ENCODE results near the gene ZBTB16. TPM values are rescaled to one million over a fixed set of nuclear protein-coding genes. Genes with fewer than 3 reads are reported as not detected.

The ZBTB16 gene
- total and polyA plus RNA-seq, 2 of the 4 experiments (the other 2 are of a cell fraction): not detected

GRCh38 chr11:114031967-114032320 lies 27.6 kb upstream of the ZBTB16 start:
- dilution Hi-C loops (cut with HindIII; ENCODE audit: low sequenced_read_pairs, unreplicated experiment): no loop called here
- ChIA-PET POLR2A (ENCODE audit: unreplicated experiment) (no interaction called here), CTCF (no interaction called here)
- Histone ChIP-seq H4K8ac (ENCODE audit: low read depth in 2 of 2, low read length in 2 of 2) (no peak overlapping the region), H3K4me3 (ENCODE audit: insufficient read depth, low read depth, low read length) (no peak overlapping the region), H2BK120ac (ENCODE audit: low read depth, low read length) (no peak overlapping the region), H3K9me3 (ENCODE audit: control insufficient read depth, insufficient read depth, low read length) (no peaks in the 10 kb centered on the region), H3K9me1 (ENCODE audit: insufficient read depth, low read length) (no peaks in the 10 kb centered on the region), H2AK9ac (replicated peaks; ENCODE audit: low read depth, low read length, poor library complexity) (no peak overlapping the region), H3K27ac (ENCODE audit: insufficient read depth, low read length) (no peak overlapping the region), H2AFZ (replicated peaks; ENCODE audit: low read length, poor library complexity) (no peak overlapping the region), H3K23ac (ENCODE audit: low read depth, low read length) (no peak overlapping the region), H3K9ac (ENCODE audit: low read depth, low read length) (no peak overlapping the region), H3K56ac (ENCODE audit: extremely low read depth, insufficient read depth, low read length) (no peak overlapping the region), H4K91ac (ENCODE audit: insufficient read depth, low read depth, low read length) (no peak overlapping the region), H2BK20ac (ENCODE audit: low read depth, low read length) (no peak overlapping the region), H3K36me3 (ENCODE audit: control insufficient read depth, insufficient read depth, low read length) (no peaks in the 10 kb centered on the region), H3K79me1 (ENCODE audit: low read depth in 1 of 2, low read length in 2 of 2) (no peaks in the 10 kb centered on the region), H4K5ac (ENCODE audit: low read depth, low read length) (no peak overlapping the region), H2BK15ac (ENCODE audit: low read depth, low read length) (no peak overlapping the region), H3K4ac (ENCODE audit: low read depth, low read length) (no peak overlapping the region), H3K14ac (replicated peaks; ENCODE audit: low read depth, low read length) (no peak overlapping the region), H2AK5ac (ENCODE audit: low read depth, low read length) (no peak overlapping the region), H3K27me3 (ENCODE audit: control insufficient read depth, insufficient read depth, low read length) (peaks cover 9% of the 10 kb centered on the region; the same call in 1 of the 2 replicates), H4K20me1 (ENCODE audit: insufficient read depth, low read length) (no peaks in the 10 kb centered on the region), H2BK5ac (ENCODE audit: low read depth, low read length, poor library complexity, severe bottlenecking) (no peak overlapping the region), H3K4me2 (ENCODE audit: low read depth, low read length) (no peak overlapping the region), H3K4me1 (ENCODE audit: control insufficient read depth, insufficient read depth, low read length) (no peaks in the 10 kb centered on the region), H3K18ac (ENCODE audit: low read depth, low read length) (no peak overlapping the region)
- DNase-seq: no peak
- ATAC-seq (ENCODE audit: low read depth): no peak
- intact Hi-C loops (cut with micrococcal nuclease): no loop called here
- in situ Hi-C loops (cut with MboI; ENCODE audit: low sequenced_read_pairs): no loop called here
- no peak for TF ChIP-seq USF2 (IDR thresholded peaks at IDR 0.05; ENCODE audit: low read depth, low read length)
- no peak for TF ChIP-seq FOS (IDR thresholded peaks at IDR 0.05; ENCODE audit: low read depth, low read length)
- no peak for TF ChIP-seq POLR2A (IDR thresholded peaks at IDR 0.05; ENCODE audit: low read depth, low read length)
- no peak for TF ChIP-seq ELK1 (IDR thresholded peaks at IDR 0.05; ENCODE audit: borderline replicate concordance, low read depth, low read length)
- TF ChIP-seq NFE2L2 (IDR thresholded peaks at IDR 0.05; ENCODE audit: low read depth, low read length): no peak
- TF ChIP-seq CEBPB (IDR thresholded peaks at IDR 0.05; ENCODE audit: low read depth, low read length): no peak
- TF ChIP-seq BHLHE40 (IDR thresholded peaks at IDR 0.05; ENCODE audit: low read depth, low read length): no peak
- TF ChIP-seq CHD1 (IDR thresholded peaks at IDR 0.05; ENCODE audit: low read depth, low read length): no peak
- TF ChIP-seq SMC3 (IDR thresholded peaks at IDR 0.05; ENCODE audit: low read depth, low read length): no peak
- no TSS peak for BruUV-seq (replicated peaks)
- WGBS, 2 experiments (ENCODE audit: extremely low coverage in 2 of 2, insufficient read length in 1 of 2): no CpG with 5 or more reads among the region's 5 CpGs

Data from IMR-90 (cell line).